Erythroblast (primary cell): ENCODE measurements around the gene SFXN1.

Experiments
- GATA1 ChIP-seq: IDR thresholded peaks from 2 replicates; pipeline ENCODE4 v1.6.1; 2011; ENCODE audit warnings: low read depth, mild to moderate bottlenecking, control low read depth, low read length, moderate library complexity
- POLR2A ChIP-seq: IDR thresholded peaks from 2 replicates; pipeline ENCODE4 v1.6.1; 2011; ENCODE audit warnings: mild to moderate bottlenecking, low read length

DNA sequence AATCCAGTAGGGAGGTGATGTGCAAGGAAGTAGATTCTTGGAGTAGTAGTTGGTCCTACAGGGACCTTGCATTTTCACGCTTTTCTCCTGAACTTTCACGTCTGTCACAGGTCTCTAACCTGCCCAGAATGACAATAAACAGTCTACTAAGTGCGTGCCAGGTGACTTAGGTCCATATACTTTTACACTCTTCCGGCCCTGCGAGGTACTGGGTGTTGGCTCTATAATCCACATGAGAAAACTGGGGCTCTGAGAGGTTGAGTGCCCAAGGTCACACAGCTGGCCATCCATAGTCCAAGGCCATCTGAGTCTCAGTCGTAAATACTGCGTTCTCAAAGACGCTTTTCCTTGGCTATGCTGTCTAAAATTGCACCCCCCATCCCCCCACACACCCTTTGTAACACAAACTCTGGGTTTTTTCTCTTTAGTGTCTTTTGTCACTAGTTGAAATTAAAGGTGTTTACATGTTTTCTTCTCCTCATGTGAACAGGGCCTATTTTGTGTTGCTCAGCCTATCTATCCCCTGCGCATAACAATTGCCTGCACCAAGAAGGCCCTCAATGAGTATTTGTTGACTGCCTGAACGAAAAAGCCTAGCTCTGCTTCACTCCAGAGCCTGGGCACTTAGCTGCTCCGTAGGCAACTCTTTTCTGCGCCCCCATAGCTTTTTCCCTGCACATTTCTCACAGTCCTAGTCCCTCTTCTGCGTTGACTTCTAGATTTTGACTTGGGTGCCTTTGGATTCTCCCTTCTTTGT lies 943 bp downstream of the SFXN1 start:
- TF ChIP-seq POLR2A (no peak), GATA1 (no peak)
